H9 (cell line): ENCODE measurements around the gene RGL1. TPM values are rescaled to one million over a fixed set of nuclear protein-coding genes. Genes with fewer than 3 reads are reported as not detected.

Experiments
- DNase-seq: peaks from one replicate; pipeline ENCODE4 v3.0.0-alpha.2; 2017
- H2AFZ ChIP-seq: one replicate; pipeline ENCODE4 v1.6.1; 2013; ENCODE audit warnings: mild to moderate bottlenecking, low read length, control low read depth, moderate library complexity
- H2AK5ac ChIP-seq: 2 replicates; pipeline ENCODE4 v1.6.1; 2013; ENCODE audit warnings: low read length, control low read depth, mixed read lengths; ENCODE audit not compliant: insufficient read length
- H2BK120ac ChIP-seq: one replicate; pipeline ENCODE4 v1.6.1; 2013; ENCODE audit warnings: low read depth, mild to moderate bottlenecking, low read length, control low read depth, inconsistent platforms; ENCODE audit not compliant: poor library complexity, severe bottlenecking
- H2BK12ac ChIP-seq: 2 replicates; pipeline ENCODE4 v1.6.1; 2013; ENCODE audit warnings: low read length, control low read depth, mixed read lengths, low read depth; ENCODE audit not compliant: insufficient read length
- H2BK15ac ChIP-seq: 2 replicates; pipeline ENCODE4 v1.6.1; 2013; ENCODE audit warnings: low read depth, low read length, control low read depth
- H2BK20ac ChIP-seq: one replicate; pipeline ENCODE4 v1.6.1; 2013; ENCODE audit warnings: low read depth, mild to moderate bottlenecking, low read length, control low read depth, inconsistent platforms; ENCODE audit not compliant: poor library complexity, severe bottlenecking
- H2BK5ac ChIP-seq: 2 replicates; pipeline ENCODE4 v1.6.1; 2013; ENCODE audit warnings: low read length, control low read depth, mixed read lengths; ENCODE audit not compliant: insufficient read length
- H3K14ac ChIP-seq: 2 replicates; pipeline ENCODE4 v1.6.1; 2013; ENCODE audit warnings: low read length, control low read depth; ENCODE audit not compliant: insufficient read depth
- H3K18ac ChIP-seq: 2 replicates; pipeline ENCODE4 v1.6.1; 2013; ENCODE audit warnings: low read depth, mild to moderate bottlenecking, mixed read lengths, low read length, control low read depth; ENCODE audit not compliant: insufficient read length
- H3K23ac ChIP-seq: 2 replicates; pipeline ENCODE4 v1.6.1; 2013; ENCODE audit warnings: low read length, control low read depth, mixed read lengths, low read depth; ENCODE audit not compliant: insufficient read length
- H3K23me2 ChIP-seq: 2 replicates; pipeline ENCODE4 v1.6.1; 2013; ENCODE audit warnings: low read depth, mild to moderate bottlenecking, mixed read lengths, low read length, control low read depth; ENCODE audit not compliant: insufficient read length, poor library complexity, severe bottlenecking
- H3K27ac ChIP-seq: 2 replicates; pipeline ENCODE4 v1.5.1; 2013; ENCODE audit warnings: low read length, control low read depth, mixed read lengths, low read depth; ENCODE audit not compliant: insufficient read length
- H3K27me3 ChIP-seq: 2 replicates; pipeline ENCODE4 v1.6.1; 2013; ENCODE audit warnings: low read length, control low read depth, inconsistent platforms; ENCODE audit not compliant: insufficient read depth
- H3K4ac ChIP-seq: 2 replicates; pipeline ENCODE4 v1.6.1; 2013; ENCODE audit warnings: low read depth, mild to moderate bottlenecking, control low read depth, inconsistent platforms, low read length, moderate library complexity
- H3K4me1 ChIP-seq: 2 replicates; pipeline ENCODE4 v1.6.1; 2013; ENCODE audit warnings: low read length, control low read depth, inconsistent platforms; ENCODE audit not compliant: insufficient read depth
- H3K4me2 ChIP-seq: 2 replicates; pipeline ENCODE4 v1.6.1; 2013; ENCODE audit warnings: low read length, control low read depth, mixed read lengths; ENCODE audit not compliant: insufficient read length, insufficient read depth
- H3K56ac ChIP-seq: 2 replicates; pipeline ENCODE4 v1.6.1; 2013; ENCODE audit warnings: low read depth, mild to moderate bottlenecking, mixed read lengths, low read length, control low read depth; ENCODE audit not compliant: insufficient read length
- H3K79me1 ChIP-seq: 2 replicates; pipeline ENCODE4 v1.6.1; 2013; ENCODE audit warnings: low read depth, mild to moderate bottlenecking, moderate library complexity, low read length, control low read depth, inconsistent platforms; ENCODE audit not compliant: insufficient read depth, poor library complexity, severe bottlenecking
- H3K79me2 ChIP-seq: 2 replicates; pipeline ENCODE4 v1.6.1; 2013; ENCODE audit warnings: low read length, control low read depth, inconsistent platforms; ENCODE audit not compliant: insufficient read depth
- H3K9ac ChIP-seq: 2 replicates; pipeline ENCODE4 v1.6.1; 2013; ENCODE audit warnings: low read length, control low read depth, mixed read lengths; ENCODE audit not compliant: insufficient read length; ENCODE audit errors: extremely low read depth
- H3K9me3 ChIP-seq: one replicate; pipeline ENCODE4 v1.6.1; 2013; ENCODE audit warnings: low read depth, low read length, inconsistent platforms; ENCODE audit not compliant: control insufficient read depth
- H3T11ph ChIP-seq: one replicate; pipeline ENCODE4 v1.6.1; 2013; ENCODE audit warnings: mild to moderate bottlenecking, low read length, control low read depth, inconsistent platforms
- H4K20me1 ChIP-seq: one replicate; pipeline ENCODE4 v1.6.1; 2013; ENCODE audit not compliant: control insufficient read depth, insufficient read length, insufficient read depth
- H4K5ac ChIP-seq: 2 replicates; pipeline ENCODE4 v1.6.1; 2013; ENCODE audit warnings: low read depth, mild to moderate bottlenecking, mixed read lengths, low read length, control low read depth; ENCODE audit not compliant: insufficient read length
- H4K8ac ChIP-seq: replicated peaks from 2 replicates; pipeline ENCODE4 v1.6.1; 2013; ENCODE audit warnings: low read length, control low read depth, mixed read lengths, low read depth; ENCODE audit not compliant: insufficient read length
- H4K91ac ChIP-seq: 2 replicates; pipeline ENCODE4 v1.6.1; 2013; ENCODE audit warnings: low read depth, mild to moderate bottlenecking, moderate library complexity, mixed read lengths, low read length, control low read depth; ENCODE audit not compliant: insufficient read length
- H3K27ac Mint-ChIP-seq, 3 experiments: 2 replicates in 2 of 3; 3 replicates in 1 of 3; pipeline ENCODE4 v1.8.0; 2020 to 2021; ENCODE audit warnings: mixed read lengths in 3 of 3, mild to moderate bottlenecking in 1 of 3, moderate library complexity in 1 of 3
- H3K27me3 Mint-ChIP-seq: 2 replicates; pipeline ENCODE4 v1.8.0; 2021; ENCODE audit warnings: low read depth, mild to moderate bottlenecking, moderate library complexity, mixed read lengths
- H3K36me3 Mint-ChIP-seq, 3 experiments: 2 replicates in 2 of 3; 3 replicates in 1 of 3; pipeline ENCODE4 v1.8.0; 2020 to 2021; ENCODE audit warnings: low read depth in 3 of 3, mixed read lengths in 3 of 3; ENCODE audit not compliant: insufficient read depth in 1 of 3
- H3K4me1 Mint-ChIP-seq, 2 experiments: 2 replicates each; pipeline ENCODE4 v1.8.0; 2020; ENCODE audit warnings: mixed read lengths in 2 of 2
- H3K4me3 Mint-ChIP-seq, 2 experiments: 2 replicates in 1 of 2; 3 replicates in 1 of 2; pipeline ENCODE4 v1.8.0; 2020 to 2021; ENCODE audit warnings: mild to moderate bottlenecking in 2 of 2, mixed read lengths in 2 of 2, moderate library complexity in 1 of 2
- H3K9me3 Mint-ChIP-seq, 2 experiments: 2 replicates in 1 of 2; 3 replicates in 1 of 2; pipeline ENCODE4 v1.8.0; 2020; ENCODE audit warnings: mild to moderate bottlenecking in 2 of 2, mixed read lengths in 2 of 2, moderate library complexity in 1 of 2
- CTCF ChIP-seq: fragments of 200-600 bp; sonication (generic); conservative IDR thresholded peaks from 3 replicates; pipeline ENCODE4 v1.8.0; 2021; ENCODE audit warnings: antibody characterized with exemption, mild to moderate bottlenecking
- WGBS: extraction: QIAGEN DNeasy Blood & Tissue Kit; methylation state at CpG from one replicate; pipeline ENCODE4 v1.1.7; 2013; ENCODE audit warnings: missing lambda C conversion rate, low lambda C conversion rate, mixed read lengths; ENCODE audit not compliant: insufficient read length; ENCODE audit errors: extremely low coverage; 5-methylcytosine and 5-hydroxymethylcytosine counted together
- total RNA-seq: library from RNA; stranded (reverse); gene quantifications from 2 replicates; pipeline ENCODE4 v1.2.1, GENCODE V29; 2021

RGL1 gene
- total RNA-seq, 1 experiment from 2014 or later: 1.4 TPM

- H3K9me3 ChIP-seq: no peaks in the 10 kb centered on the region
- no peak overlapping the region for H4K8ac ChIP-seq
- H3K27ac ChIP-seq: no peak overlapping the region
- DNase-seq: no peak
- no peak overlapping the region for H3K18ac ChIP-seq
- H2BK20ac ChIP-seq: no peak overlapping the region
- H3K4ac ChIP-seq: no peak overlapping the region
- no peak overlapping the region for H2BK5ac ChIP-seq
- WGBS: no CpG with 5 or more reads among the region's 2 CpGs
- no peaks in the 10 kb centered on the region; a peak in 1 of 5 replicates for H3K9me3 Mint-ChIP-seq
- H3K9ac ChIP-seq: no peak overlapping the region
- H2BK15ac ChIP-seq: no peak overlapping the region
- no peak overlapping the region for H3K14ac ChIP-seq
- no peak for TF ChIP-seq CTCF
- H3K79me2 ChIP-seq: no peaks in the 10 kb centered on the region
- no peaks in the 10 kb centered on the region for H3K36me3 Mint-ChIP-seq
- no peak overlapping the region for H2BK120ac ChIP-seq
- H3K23me2 ChIP-seq: no peaks in the 10 kb centered on the region
- H2AFZ ChIP-seq: no peak overlapping the region
- H3K27me3 ChIP-seq: no peaks in the 10 kb centered on the region
- no peak overlapping the region for H3K4me2 ChIP-seq
- H2AK5ac ChIP-seq: no peak overlapping the region
- peaks cover 7 to 10% of the 10 kb centered on the region in 2 experiments for H3K4me1 Mint-ChIP-seq
- no peak overlapping the region for H2BK12ac ChIP-seq
- no peaks in the 10 kb centered on the region for H3K27me3 Mint-ChIP-seq
- H3K23ac ChIP-seq: no peak overlapping the region
- H4K5ac ChIP-seq: no peak overlapping the region
- no peak overlapping the region for H3K27ac Mint-ChIP-seq
- no peak overlapping the region for H4K91ac ChIP-seq
- H3K4me1 ChIP-seq: peaks cover 2% of the 10 kb centered on the region
- H3K56ac ChIP-seq: no peak overlapping the region
- no peaks in the 10 kb centered on the region for H4K20me1 ChIP-seq
- no peak overlapping the region for H3K4me3 Mint-ChIP-seq
- no peaks in the 10 kb centered on the region for H3K79me1 ChIP-seq
- H3T11ph ChIP-seq: no peak overlapping the region
Measured at GRCh38 chr1:183792300-183792699, 12.6 kb upstream of the RGL1 start.
